SK-N-SH treated with all-trans-retinoic acid at 6 μM for 48 hours (cell line): ENCODE data around the gene WBP1L.
"Not testable (repeated sequence)": the region's sequence is repeated elsewhere in the genome, so short reads cannot be mapped to it uniquely, and the experiment has no call there.

Experiments
- ATAC-seq: fragments of 200-7000 bp; cut with Tn5 transposase; 3 replicates; pipeline ENCODE4 v1.9.1; 2020; ENCODE audit warnings: mild to moderate bottlenecking, moderate library complexity
- ARNTL ChIP-seq: fragments of 450-650 bp; formaldehyde crosslinking; IDR thresholded peaks from 2 replicates; pipeline ENCODE4 v1.5.0; 2020; ENCODE audit warnings: low read depth, mild to moderate bottlenecking, moderate library complexity, borderline replicate concordance
- BACH2 ChIP-seq: fragments of 250-450 bp; sonication (Bioruptor Pico); IDR thresholded peaks from 2 replicates; pipeline ENCODE4 v1.9.0; 2021; ENCODE audit warnings: mild to moderate bottlenecking, borderline replicate concordance
- CSDC2 ChIP-seq: fragments of 250-450 bp; sonication (Bioruptor Pico); IDR thresholded peaks from 2 replicates; pipeline ENCODE4 v1.5.0; 2020; ENCODE audit warnings: mild to moderate bottlenecking, moderate library complexity
- ESRRG ChIP-seq: fragments of 250-450 bp; sonication (Bioruptor Pico); IDR thresholded peaks from 2 replicates; pipeline ENCODE4 v1.6.1; 2021; ENCODE audit warnings: mild to moderate bottlenecking
- GLIS3 ChIP-seq: fragments of 250-450 bp; sonication (Bioruptor Pico); IDR thresholded peaks from 2 replicates; pipeline ENCODE4 v1.5.0; 2020; ENCODE audit warnings: mild to moderate bottlenecking, moderate library complexity
- OSR1 ChIP-seq: fragments of 250-450 bp; sonication (Bioruptor Pico); IDR thresholded peaks from 2 replicates; pipeline ENCODE4 v1.8.0; 2022; ENCODE audit warnings: moderate library complexity, mild to moderate bottlenecking, inconsistent platforms
- PPARA ChIP-seq: fragments of 250-450 bp; sonication (Bioruptor Pico); IDR thresholded peaks from 2 replicates; pipeline ENCODE4 v1.5.0; 2020; ENCODE audit warnings: mild to moderate bottlenecking, borderline replicate concordance
- RARB ChIP-seq: fragments of 250-450 bp; sonication (Bioruptor Pico); IDR thresholded peaks from 2 replicates; pipeline ENCODE4 v1.8.0; 2021; ENCODE audit warnings: mild to moderate bottlenecking, moderate library complexity
- ZFP3 ChIP-seq: fragments of 250-450 bp; sonication (Bioruptor Pico); IDR thresholded peaks from 2 replicates; pipeline ENCODE4 v1.5.0; 2020; ENCODE audit warnings: mild to moderate bottlenecking, moderate library complexity
- ZFP30 ChIP-seq: fragments of 450-650 bp; formaldehyde crosslinking; IDR thresholded peaks from 2 replicates; pipeline ENCODE4 v1.5.0; 2022; ENCODE audit warnings: mild to moderate bottlenecking, moderate library complexity
- ZNF565 ChIP-seq: fragments of 450-650 bp; formaldehyde crosslinking; conservative IDR thresholded peaks from 2 replicates; pipeline ENCODE4 v1.5.0; 2020; ENCODE audit warnings: low read depth, mild to moderate bottlenecking, moderate library complexity
- ZNF70 ChIP-seq: fragments of 450-650 bp; formaldehyde crosslinking; IDR thresholded peaks from 2 replicates; pipeline ENCODE4 v1.5.0; 2020; ENCODE audit warnings: mild to moderate bottlenecking, moderate library complexity
- ZNF8 ChIP-seq: fragments of 450-650 bp; formaldehyde crosslinking; IDR thresholded peaks from 2 replicates; pipeline ENCODE4 v1.5.0; 2020; ENCODE audit warnings: mild to moderate bottlenecking, moderate library complexity
- TF ChIP-seq, protein P1 (sequence below): fragments of 250-450 bp; sonication (Bioruptor Pico); IDR thresholded peaks from 2 replicates; pipeline ENCODE4 v1.8.0; 2021; ENCODE audit warnings: low read depth, mild to moderate bottlenecking, moderate library complexity, borderline replicate concordance
- TF ChIP-seq, protein P2 (sequence below): fragments of 250-450 bp; sonication (Bioruptor Pico); IDR thresholded peaks from 2 replicates; pipeline ENCODE4 v1.5.0; 2020; ENCODE audit warnings: mild to moderate bottlenecking, moderate library complexity
- TF ChIP-seq, protein P3 (sequence below): fragments of 250-450 bp; sonication (Bioruptor Pico); IDR thresholded peaks from 2 replicates; pipeline ENCODE4 v1.8.0; 2020; ENCODE audit warnings: mild to moderate bottlenecking, moderate library complexity, borderline replicate concordance
- TF ChIP-seq, protein P4 (sequence below): fragments of 250-450 bp; sonication (Bioruptor Pico); IDR thresholded peaks from 2 replicates; pipeline ENCODE4 v1.5.1; 2021; ENCODE audit warnings: mild to moderate bottlenecking, moderate library complexity

Gene WBP1L

DNA sequence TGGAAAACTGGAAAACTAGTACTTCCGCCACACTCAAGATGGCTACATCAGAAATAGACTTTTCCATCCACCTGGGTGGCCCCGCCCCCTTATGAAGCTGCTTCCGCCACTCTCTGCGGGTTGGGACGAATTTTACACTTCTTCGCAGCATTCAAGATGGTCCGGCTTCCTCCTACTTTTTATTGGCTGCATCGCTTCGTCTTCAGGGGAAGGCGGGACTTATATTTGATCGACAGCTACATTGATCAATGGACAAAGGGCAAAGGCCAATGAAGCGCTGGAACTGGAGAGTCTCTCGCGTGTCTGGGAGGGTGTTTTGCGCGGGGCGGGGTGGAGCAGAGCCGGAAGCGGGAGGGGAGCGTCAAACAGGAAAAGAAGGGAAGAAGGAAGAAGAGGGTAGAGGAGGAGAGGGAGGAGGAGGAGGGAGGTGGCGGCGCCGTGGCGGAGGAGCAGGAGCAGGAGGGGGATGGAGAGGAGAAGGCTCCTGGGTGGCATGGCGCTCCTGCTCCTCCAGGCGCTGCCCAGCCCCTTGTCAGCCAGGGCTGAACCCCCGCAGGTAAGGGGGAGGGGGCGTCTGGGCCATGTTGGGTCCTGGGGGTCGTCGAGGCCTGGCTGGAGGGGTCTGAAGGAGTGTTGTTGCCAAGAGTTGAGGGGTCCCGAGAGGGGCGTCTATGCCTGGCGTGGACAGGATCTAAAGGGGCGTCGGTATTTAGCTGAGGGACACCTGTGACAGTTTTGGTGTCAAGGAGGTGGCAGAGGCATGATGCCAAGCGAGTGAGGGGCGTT is at the start of gene WBP1L:
WBP1L (plus strand) TSS at position 361 of the 786 bp plus-strand sequence; CDS start at position 467, 106 bp downstream.
- TF ChIP-seq ZNF8 (no peak), OSR1 (CRISPR knock-in tag) (no peak), CSDC2 (CRISPR knock-in tag) (no peak), BACH2 (no peak), ZFP3 (CRISPR knock-in tag) (no peak), RARB (CRISPR knock-in tag) (no peak), ZNF70 (CRISPR knock-in tag) (no peak), ZNF565 (CRISPR knock-in tag) (no peak), ESRRG (CRISPR knock-in tag) (no peak), ARNTL (CRISPR knock-in tag) (no peak), PPARA (CRISPR knock-in tag) (no peak), ZFP30 (CRISPR knock-in tag) (no peak), GLIS3 (no peak)
- TF ChIP-seq, protein P1, sequence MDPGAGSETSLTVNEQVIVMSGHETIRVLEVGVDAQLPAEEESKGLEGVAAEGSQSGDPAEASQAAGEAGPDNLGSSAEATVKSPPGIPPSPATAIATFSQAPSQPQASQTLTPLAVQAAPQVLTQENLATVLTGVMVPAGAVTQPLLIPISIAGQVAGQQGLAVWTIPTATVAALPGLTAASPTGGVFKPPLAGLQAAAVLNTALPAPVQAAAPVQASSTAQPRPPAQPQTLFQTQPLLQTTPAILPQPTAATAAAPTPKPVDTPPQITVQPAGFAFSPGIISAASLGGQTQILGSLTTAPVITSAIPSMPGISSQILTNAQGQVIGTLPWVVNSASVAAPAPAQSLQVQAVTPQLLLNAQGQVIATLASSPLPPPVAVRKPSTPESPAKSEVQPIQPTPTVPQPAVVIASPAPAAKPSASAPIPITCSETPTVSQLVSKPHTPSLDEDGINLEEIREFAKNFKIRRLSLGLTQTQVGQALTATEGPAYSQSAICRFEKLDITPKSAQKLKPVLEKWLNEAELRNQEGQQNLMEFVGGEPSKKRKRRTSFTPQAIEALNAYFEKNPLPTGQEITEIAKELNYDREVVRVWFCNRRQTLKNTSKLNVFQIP (CRISPR knock-in tag): no peak
- TF ChIP-seq, protein P2, sequence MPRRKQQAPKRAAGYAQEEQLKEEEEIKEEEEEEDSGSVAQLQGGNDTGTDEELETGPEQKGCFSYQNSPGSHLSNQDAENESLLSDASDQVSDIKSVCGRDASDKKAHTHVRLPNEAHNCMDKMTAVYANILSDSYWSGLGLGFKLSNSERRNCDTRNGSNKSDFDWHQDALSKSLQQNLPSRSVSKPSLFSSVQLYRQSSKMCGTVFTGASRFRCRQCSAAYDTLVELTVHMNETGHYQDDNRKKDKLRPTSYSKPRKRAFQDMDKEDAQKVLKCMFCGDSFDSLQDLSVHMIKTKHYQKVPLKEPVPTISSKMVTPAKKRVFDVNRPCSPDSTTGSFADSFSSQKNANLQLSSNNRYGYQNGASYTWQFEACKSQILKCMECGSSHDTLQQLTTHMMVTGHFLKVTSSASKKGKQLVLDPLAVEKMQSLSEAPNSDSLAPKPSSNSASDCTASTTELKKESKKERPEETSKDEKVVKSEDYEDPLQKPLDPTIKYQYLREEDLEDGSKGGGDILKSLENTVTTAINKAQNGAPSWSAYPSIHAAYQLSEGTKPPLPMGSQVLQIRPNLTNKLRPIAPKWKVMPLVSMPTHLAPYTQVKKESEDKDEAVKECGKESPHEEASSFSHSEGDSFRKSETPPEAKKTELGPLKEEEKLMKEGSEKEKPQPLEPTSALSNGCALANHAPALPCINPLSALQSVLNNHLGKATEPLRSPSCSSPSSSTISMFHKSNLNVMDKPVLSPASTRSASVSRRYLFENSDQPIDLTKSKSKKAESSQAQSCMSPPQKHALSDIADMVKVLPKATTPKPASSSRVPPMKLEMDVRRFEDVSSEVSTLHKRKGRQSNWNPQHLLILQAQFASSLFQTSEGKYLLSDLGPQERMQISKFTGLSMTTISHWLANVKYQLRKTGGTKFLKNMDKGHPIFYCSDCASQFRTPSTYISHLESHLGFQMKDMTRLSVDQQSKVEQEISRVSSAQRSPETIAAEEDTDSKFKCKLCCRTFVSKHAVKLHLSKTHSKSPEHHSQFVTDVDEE (CRISPR knock-in tag): no peak
- TF ChIP-seq, protein P3, sequence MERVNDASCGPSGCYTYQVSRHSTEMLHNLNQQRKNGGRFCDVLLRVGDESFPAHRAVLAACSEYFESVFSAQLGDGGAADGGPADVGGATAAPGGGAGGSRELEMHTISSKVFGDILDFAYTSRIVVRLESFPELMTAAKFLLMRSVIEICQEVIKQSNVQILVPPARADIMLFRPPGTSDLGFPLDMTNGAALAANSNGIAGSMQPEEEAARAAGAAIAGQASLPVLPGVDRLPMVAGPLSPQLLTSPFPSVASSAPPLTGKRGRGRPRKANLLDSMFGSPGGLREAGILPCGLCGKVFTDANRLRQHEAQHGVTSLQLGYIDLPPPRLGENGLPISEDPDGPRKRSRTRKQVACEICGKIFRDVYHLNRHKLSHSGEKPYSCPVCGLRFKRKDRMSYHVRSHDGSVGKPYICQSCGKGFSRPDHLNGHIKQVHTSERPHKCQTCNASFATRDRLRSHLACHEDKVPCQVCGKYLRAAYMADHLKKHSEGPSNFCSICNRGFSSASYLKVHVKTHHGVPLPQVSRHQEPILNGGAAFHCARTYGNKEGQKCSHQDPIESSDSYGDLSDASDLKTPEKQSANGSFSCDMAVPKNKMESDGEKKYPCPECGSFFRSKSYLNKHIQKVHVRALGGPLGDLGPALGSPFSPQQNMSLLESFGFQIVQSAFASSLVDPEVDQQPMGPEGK (CRISPR knock-in tag): no peak
- TF ChIP-seq, protein P4, sequence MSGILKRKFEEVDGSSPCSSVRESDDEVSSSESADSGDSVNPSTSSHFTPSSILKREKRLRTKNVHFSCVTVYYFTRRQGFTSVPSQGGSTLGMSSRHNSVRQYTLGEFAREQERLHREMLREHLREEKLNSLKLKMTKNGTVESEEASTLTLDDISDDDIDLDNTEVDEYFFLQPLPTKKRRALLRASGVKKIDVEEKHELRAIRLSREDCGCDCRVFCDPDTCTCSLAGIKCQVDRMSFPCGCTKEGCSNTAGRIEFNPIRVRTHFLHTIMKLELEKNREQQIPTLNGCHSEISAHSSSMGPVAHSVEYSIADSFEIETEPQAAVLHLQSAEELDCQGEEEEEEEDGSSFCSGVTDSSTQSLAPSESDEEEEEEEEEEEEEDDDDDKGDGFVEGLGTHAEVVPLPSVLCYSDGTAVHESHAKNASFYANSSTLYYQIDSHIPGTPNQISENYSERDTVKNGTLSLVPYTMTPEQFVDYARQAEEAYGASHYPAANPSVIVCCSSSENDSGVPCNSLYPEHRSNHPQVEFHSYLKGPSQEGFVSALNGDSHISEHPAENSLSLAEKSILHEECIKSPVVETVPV: no peak
- ATAC-seq: peak; percentile 98

DNA sequence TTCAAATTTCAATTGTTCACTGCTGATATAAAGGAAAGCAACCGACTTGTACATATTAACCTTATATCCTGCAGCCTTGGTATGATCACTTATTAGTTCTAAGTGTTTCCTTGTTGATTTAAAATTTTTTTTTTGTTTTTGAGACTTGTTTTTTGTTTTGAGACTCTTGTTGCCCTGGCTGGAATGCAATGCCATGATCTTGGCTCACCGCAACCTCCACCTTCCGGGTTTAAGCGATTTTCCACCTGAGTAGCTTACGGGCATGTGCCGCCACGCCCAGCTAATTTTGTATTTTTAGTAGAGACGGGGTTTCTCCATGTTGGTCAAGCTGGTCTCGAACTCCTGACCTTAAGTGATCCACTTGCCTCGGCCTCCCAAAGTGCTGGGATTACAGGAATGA is 48.3 kb upstream of the WBP1L start:
- not testable (repeated sequence) for ATAC-seq

DNA sequence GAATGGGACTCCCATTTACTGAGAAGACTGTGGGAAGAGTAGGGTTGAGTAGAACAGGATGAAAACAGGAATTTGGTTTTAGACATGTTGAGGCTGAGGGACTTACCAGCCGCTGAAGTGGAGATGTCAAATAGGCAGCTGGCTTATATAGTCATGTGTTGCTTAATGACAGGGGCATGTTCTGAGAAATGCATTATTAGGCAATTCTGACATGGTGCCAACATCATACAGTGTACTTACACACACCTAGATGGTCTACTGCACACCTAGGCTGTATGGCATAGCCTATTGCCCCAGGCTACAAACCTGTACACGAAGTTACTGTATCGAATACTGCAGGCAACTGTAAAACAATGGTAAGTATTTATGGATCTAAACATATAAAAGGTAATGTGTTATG is 47.0 kb upstream of the WBP1L start:
- no peak for ATAC-seq

More for the DNA sequence above, 47.0 kb upstream of the WBP1L start:
- TF ChIP-seq ZNF70 (CRISPR knock-in tag) (no peak), ZNF8 (no peak), OSR1 (CRISPR knock-in tag) (no peak), ZNF565 (CRISPR knock-in tag) (no peak), BACH2 (no peak)
- TF ChIP-seq, protein P3 (CRISPR knock-in tag): no peak
